GM12878 (cell line): ENCODE results near the gene B9D2. TPM values are rescaled to one million over a fixed set of nuclear protein-coding genes. Genes with fewer than 3 reads are reported as not detected.

Experiments used
- ATAC-seq: fragments of 200-7000 bp; cut with Tn5 transposase; 3 replicates; pipeline ENCODE4 v1.9.1; 2020; ENCODE audit warnings: mild to moderate bottlenecking, moderate library complexity
- BruUV-seq: library from RNA; stranded (reverse); fragments of 400-500 nt; replicated peaks from 2 replicates; lab custom pipeline; 2021; lab: Mats Ljungman, UMichigan
- CTCF ChIA-PET: fragments of 300-600 bp; sonication (Branson Sonifier 250); formaldehyde crosslinking; extraction: SDS; loops from one replicate; lab custom pipeline; 2021; ENCODE audit warnings: inconsistent platforms; lab: Yijun Ruan, JAX
- POLR2A ChIA-PET: fragments of 350-600 bp; formaldehyde crosslinking; extraction: SDS; loops from one replicate; lab custom pipeline; 2021; ENCODE audit warnings: inconsistent platforms; lab: Charles Lee
- RAD21 ChIA-PET: fragments of 300-600 bp; sonication (Branson Sonifier 250); formaldehyde crosslinking; loops from one replicate; lab custom pipeline; 2023; ENCODE audit warnings: antibody characterized with exemption; ENCODE audit not compliant: unreplicated experiment; lab: Charles Lee
- SMC1A ChIA-PET: fragments of 300-600 bp; sonication (Branson Sonifier 250); formaldehyde crosslinking; loops from one replicate; lab custom pipeline; 2023; ENCODE audit not compliant: unreplicated experiment, uncharacterized antibody; lab: Charles Lee
- DNase-seq: peaks from one replicate; pipeline ENCODE4 v3.0.0-alpha.2; 2011; ENCODE audit warnings: low read depth, low spot score
- FAIRE-seq: peaks from 3 replicates; lab custom pipeline; 2011; peaks lifted over from hg19 to GRCh38; lab: Jason Lieb, UNC
- H2AFZ ChIP-seq: 2 replicates; pipeline ENCODE4 v1.6.0; 2011; ENCODE audit warnings: low read depth, low read length, control low read depth; ENCODE audit not compliant: control insufficient read depth
- H3K27ac ChIP-seq: 2 replicates; pipeline ENCODE4 v1.5.1; 2011; ENCODE audit warnings: control low read depth; ENCODE audit not compliant: control insufficient read depth, insufficient read depth
- H3K27me3 ChIP-seq, 2 experiments: replicated peaks in 1 of 2; 2 replicates each; pipeline versions ENCODE4 v1.6.0 to v1.6.1; 2011; ENCODE audit warnings: low read length in 1 of 2; ENCODE audit not compliant: control insufficient read depth in 2 of 2, insufficient read depth in 2 of 2
- H3K36me3 ChIP-seq, 2 experiments: 2 replicates each; pipeline ENCODE4 v1.5.1; 2011; ENCODE audit warnings: low read length in 1 of 2; ENCODE audit not compliant: control insufficient read depth in 2 of 2, insufficient read depth in 2 of 2
- H3K4me1 ChIP-seq: 2 replicates; pipeline ENCODE4 v1.6.1; 2011; ENCODE audit warnings: mild to moderate bottlenecking, low read length, moderate library complexity, mixed read lengths; ENCODE audit not compliant: control insufficient read depth, insufficient read depth
- H3K4me2 ChIP-seq: 2 replicates; pipeline ENCODE4 v1.6.0; 2011; ENCODE audit warnings: control low read depth; ENCODE audit not compliant: control insufficient read depth, insufficient read depth
- H3K4me3 ChIP-seq: fragments of 200-600 bp; sonication (generic); 2 replicates; pipeline ENCODE4 v1.5.1; 2016
- H3K79me2 ChIP-seq: 2 replicates; pipeline ENCODE4 v1.6.0; 2011; ENCODE audit warnings: low read length; ENCODE audit not compliant: control insufficient read depth, insufficient read depth
- H3K9ac ChIP-seq: 2 replicates; pipeline ENCODE4 v1.8.0; 2011; ENCODE audit warnings: low read length, control low read depth, mixed read lengths; ENCODE audit not compliant: control insufficient read depth, insufficient read depth
- H3K9me3 ChIP-seq: replicated peaks from 3 replicates; pipeline ENCODE4 v1.5.1; 2011; ENCODE audit warnings: mild to moderate bottlenecking, low read length; ENCODE audit not compliant: control insufficient read depth, insufficient read depth
- H4K20me1 ChIP-seq: 2 replicates; pipeline ENCODE4 v1.6.0; 2011; ENCODE audit not compliant: control insufficient read depth, insufficient read depth
- EZH2 ChIP-seq: IDR thresholded peaks from 2 replicates; pipeline ENCODE4 v1.6.1; 2012; ENCODE audit warnings: low read depth, mild to moderate bottlenecking, control low read depth, inconsistent platforms, low read length, borderline replicate concordance; ENCODE audit not compliant: control insufficient read depth
- HSF1 ChIP-seq: fragments of 150-350 bp; IDR thresholded peaks from 2 replicates; pipeline ENCODE4 v1.6.1; 2014; ENCODE audit warnings: mild to moderate bottlenecking, low read depth, low read length
- IKZF1 ChIP-seq: fragments of 450-650 bp; conservative IDR thresholded peaks from 2 replicates; pipeline ENCODE4 v1.6.1; 2017; ENCODE audit warnings: antibody characterized with exemption, mild to moderate bottlenecking
- KLF5 ChIP-seq: fragments of 450-650 bp; IDR thresholded peaks from 2 replicates; pipeline ENCODE4 v1.6.1; 2014; ENCODE audit warnings: mild to moderate bottlenecking; ENCODE audit not compliant: partially characterized antibody
- PAX8 ChIP-seq: fragments of 450-650 bp; IDR thresholded peaks from 2 replicates; pipeline ENCODE4 v1.6.1; 2017; ENCODE audit warnings: mild to moderate bottlenecking, moderate library complexity
- SREBF1 ChIP-seq: IDR thresholded peaks from 2 replicates; pipeline ENCODE4 v1.6.1; 2012; ENCODE audit warnings: mild to moderate bottlenecking, low read length
- WGBS: methylation state at CpG from one replicate; pipeline ENCODE4 v1.1.6; 2016; ENCODE audit warnings: low lambda C conversion rate; ENCODE audit not compliant: insufficient replicate concordance, insufficient coverage; ENCODE audit errors: missing lambda C conversion rate; 5-methylcytosine and 5-hydroxymethylcytosine counted together
- in situ Hi-C: fragments of 300-500 bp; cut with MboI; formaldehyde crosslinking; loops from 9 replicates; pipeline ENCODE4 v1.14.3; 2018; ENCODE audit warnings: mixed read lengths
- intact Hi-C: fragments of 100-400 bp; cut with micrococcal nuclease; formaldehyde crosslinking; loops from one replicate; pipeline ENCODE4 v1.14.2; 2022; ENCODE audit not compliant: unreplicated experiment
- polyA plus RNA-seq, 11 experiments: library from polyadenylated mRNA; depleted of rRNA in 4 of 11; unstranded in 6 of 11; stranded (reverse) in 5 of 11; fragments of >200 nt; fragmentation: Nextera tagmentation in 4 of 11; fragmentation: Illumina TruSeq in 1 of 11; extraction: Ambion mirVana in 4 of 11; extraction: Trizol in 1 of 11; gene quantifications; 1 replicate in 1 of 11; 2 replicates in 10 of 11; pipeline versions ENCODE4 v1.2.1 to v1.2.3, GENCODE V29; 2011 to 2016; ENCODE audit warnings: inconsistent platforms in 2 of 11, missing spikeins in 2 of 11, low read depth in 1 of 11
- total RNA-seq, 4 experiments: library from RNA; depleted of rRNA in 3 of 4; stranded (reverse); fragments of >200 nt in 3 of 4; fragmentation: Illumina TruSeq in 1 of 4; extraction: Trizol in 1 of 4; gene quantifications; 2 replicates each; pipeline versions ENCODE4 v1.2.1 to v1.2.3, GENCODE V29; 2013 to 2021
- TF ChIP-seq, protein P1 (sequence below): IDR thresholded peaks from 2 replicates; pipeline ENCODE4 v1.6.1; 2011; ENCODE audit warnings: mild to moderate bottlenecking, low read depth, low read length, moderate library complexity; ENCODE audit not compliant: insufficient replicate concordance

Gene B9D2
- total and polyA plus RNA-seq, 10 of the 15 experiments (the other 5 are each of a cell fraction or from before 2014, with no cell fraction given), result 2.4 to 12.4 (median 5.0) TPM

DNA sequence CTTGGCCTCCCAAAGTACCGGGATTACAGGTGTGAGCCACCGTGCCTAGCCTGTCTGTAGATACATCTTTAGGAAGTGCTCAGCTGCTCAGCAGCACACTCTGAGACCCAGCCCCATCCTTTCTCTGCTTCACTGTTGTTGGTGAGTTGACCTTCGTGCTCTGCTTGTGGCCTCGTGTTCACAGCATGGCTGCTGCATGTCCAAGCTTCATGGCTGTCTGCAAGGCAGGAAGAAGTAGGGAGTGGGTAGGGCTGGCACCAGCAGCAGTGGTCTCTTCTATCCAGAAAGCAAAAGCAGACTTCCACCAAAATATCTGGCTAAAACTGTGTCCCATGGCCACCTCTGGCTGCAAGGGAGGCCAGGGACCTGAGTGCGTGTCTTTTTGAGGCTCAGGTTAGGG, 49.0 kb upstream of the B9D2 start:
- no peak for TF ChIP-seq IKZF1
- TF ChIP-seq, protein P1, sequence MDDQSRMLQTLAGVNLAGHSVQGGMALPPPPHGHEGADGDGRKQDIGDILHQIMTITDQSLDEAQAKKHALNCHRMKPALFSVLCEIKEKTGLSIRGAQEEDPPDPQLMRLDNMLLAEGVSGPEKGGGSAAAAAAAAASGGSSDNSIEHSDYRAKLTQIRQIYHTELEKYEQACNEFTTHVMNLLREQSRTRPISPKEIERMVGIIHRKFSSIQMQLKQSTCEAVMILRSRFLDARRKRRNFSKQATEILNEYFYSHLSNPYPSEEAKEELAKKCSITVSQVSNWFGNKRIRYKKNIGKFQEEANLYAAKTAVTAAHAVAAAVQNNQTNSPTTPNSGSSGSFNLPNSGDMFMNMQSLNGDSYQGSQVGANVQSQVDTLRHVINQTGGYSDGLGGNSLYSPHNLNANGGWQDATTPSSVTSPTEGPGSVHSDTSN, result no peak
- TF ChIP-seq KLF5, result no peak
- no peak for TF ChIP-seq HSF1
- no peak for TF ChIP-seq SREBF1
- no peak for TF ChIP-seq EZH2
- no peak for TF ChIP-seq PAX8
- TF ChIP-seq, all 136 proteins: peak for 0
- Histone ChIP-seq H2AFZ (no peak overlapping the region), H3K79me2 (peaks cover 5% of the 10 kb centered on the region), H3K4me2 (no peak overlapping the region), H3K36me3 (peaks cover 0 to 4% of the 10 kb centered on the region in 2 experiments; a peak in 3 of 4 replicates), H3K27me3 (no peaks in the 10 kb centered on the region), H3K27ac (no peak overlapping the region), H3K9ac (no peak overlapping the region), H4K20me1 (no peaks in the 10 kb centered on the region), H3K4me3 (no peak overlapping the region), H3K9me3 (no peaks in the 10 kb centered on the region), H3K4me1 (peaks cover 18% of the 10 kb centered on the region)
- FAIRE-seq, result no peak
- BruUV-seq, result no TSS peak
- POLR2A ChIA-PET, result no interaction called here
- SMC1A ChIA-PET, result no interaction called here
- CTCF ChIA-PET, result interaction anchor here (0.8 kb wide), 1 partner anchor 49 kb away, joined by 4 read pairs; the partner anchor contains the start of gene B9D2
- RAD21 ChIA-PET, result no interaction called here
- in situ Hi-C loops (no loop called here), intact Hi-C loops (no loop called here)
- ATAC-seq, result no peak
- DNase-seq, result no peak
- 88% methylated on average over 5 of the region's 5 CpGs for WGBS
